ENCODE measurements around the gene TSC22D1.

Gene TSC22D1

DNA sequence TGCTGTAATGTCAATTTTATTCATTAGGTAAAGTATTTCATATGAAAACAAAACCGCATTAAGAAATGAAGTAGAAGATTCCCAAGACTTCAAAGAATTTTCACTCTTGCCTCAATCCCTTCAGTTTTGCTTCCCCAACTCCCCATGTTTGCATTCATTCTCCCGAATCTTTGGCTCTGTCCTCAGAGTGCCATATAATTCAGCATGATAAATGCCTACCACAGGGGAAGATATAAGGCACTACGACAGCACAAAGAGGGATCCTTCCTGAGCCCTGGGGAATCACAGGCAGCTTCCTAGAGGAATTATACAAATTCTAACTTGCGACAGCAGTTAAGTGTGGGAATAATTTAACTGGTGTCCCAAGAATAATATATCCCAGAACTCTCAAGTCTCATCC, 68.5 kb downstream of the TSC22D1 start:
- in situ Hi-C loops (cut with HindIII; ENCODE audit: low sequenced_read_pairs): no loop called here

DNA sequence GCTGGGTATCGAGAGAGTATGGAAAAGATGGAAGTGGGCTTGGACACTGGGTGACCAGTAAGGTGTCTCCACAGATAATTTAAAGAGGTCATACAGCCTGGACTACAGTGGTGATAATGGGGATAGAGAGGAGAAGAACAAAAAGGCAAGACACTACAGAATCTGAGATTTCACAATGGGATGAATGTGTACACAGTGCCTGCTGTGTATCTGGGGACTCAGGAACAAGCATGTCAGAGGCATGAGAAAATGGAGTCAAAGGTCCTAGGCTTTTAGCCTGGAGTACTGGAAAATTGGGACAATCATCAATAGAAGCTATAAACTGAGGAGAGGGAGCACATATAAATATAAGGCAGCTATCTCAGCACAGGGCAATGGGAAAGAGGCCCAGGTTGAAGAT, 69.4 kb downstream of the TSC22D1 start:
- in situ Hi-C loops (cut with HindIII; ENCODE audit: low sequenced_read_pairs): no loop called here

DNA sequence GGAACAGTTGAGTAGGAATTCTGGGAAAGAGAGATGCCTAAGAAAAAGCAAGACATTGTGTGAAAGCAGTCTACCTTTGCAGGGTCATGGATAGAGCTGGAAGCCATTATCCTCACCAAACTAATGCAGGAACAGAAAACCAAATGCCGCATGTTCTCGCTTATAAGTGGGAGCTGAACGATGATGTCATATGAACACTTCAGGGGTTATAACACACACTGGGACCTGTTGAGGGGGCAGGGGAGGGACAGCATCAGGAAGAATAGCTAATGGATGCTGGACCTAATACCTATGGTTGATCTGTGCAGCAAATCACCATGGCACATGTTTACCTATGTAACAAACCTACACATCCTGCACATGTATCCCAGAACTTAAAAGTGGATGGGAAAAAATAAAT, 69.9 kb downstream of the TSC22D1 start:
- in situ Hi-C loops (cut with HindIII; ENCODE audit: low sequenced_read_pairs): no loop called here

DNA sequence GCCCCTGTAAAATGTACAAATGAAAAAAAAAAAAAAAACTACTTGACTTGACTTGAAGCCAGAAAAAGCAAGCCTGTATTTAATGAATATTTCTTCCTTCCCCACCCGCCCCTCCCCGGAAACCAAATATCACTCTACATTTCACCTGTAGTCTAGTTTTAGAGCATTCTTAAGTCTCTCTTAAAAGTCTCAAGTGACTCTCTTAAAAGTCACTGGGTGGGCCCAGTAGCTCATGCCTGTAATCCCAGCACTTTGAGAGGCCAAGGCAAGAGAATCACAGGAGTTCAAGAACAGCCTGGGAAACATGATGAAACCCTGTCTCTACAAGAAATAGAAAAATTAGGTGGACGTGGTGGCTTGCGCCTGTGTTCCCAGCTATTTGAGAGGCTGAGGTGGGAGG, 72.0 kb downstream of the TSC22D1 start:
- in situ Hi-C loops (cut with HindIII; ENCODE audit: low sequenced_read_pairs): no loop called here

DNA sequence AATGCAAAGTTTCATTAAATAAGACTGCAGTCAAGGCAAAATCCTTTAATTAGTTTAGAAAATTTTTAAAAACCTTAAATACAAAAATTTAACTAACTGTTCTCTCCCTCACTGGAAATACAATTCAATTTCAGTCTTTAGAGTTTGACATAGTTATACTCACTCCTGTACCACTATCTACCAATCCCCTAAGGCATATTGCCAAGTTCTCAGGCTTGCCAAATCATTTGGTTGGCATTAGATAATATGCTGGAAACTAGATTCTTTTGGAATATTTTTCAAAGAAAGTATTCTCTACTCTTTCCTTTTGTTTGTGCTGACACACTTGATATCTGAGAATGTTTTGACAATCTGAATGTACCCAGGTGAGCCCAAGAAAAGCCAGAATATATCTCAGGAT, 77.2 kb downstream of the TSC22D1 start:
- in situ Hi-C loops (cut with HindIII; ENCODE audit: low sequenced_read_pairs): loop anchor here (25.0 kb wide), 1 partner anchor 463 kb away; no protein-coding TSS in a partner anchor

DNA sequence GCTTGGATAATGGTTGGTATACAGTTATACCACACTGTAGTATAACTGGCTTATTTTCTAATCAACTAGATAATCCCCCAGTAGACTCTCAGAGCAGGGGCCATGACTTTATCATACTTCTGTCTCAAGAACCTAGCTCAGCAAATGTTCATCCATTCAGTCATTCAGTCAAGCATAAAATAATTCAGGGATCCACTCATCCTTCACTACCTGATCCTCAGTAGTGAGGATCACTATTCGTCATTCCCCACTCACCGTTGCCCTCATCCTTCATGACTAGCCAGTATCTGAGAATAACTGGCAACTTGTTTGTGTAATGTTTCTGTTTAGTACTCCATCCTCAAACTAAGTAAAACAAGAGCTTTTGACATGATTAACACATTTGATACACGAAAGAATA, 77.6 kb downstream of the TSC22D1 start:
- in situ Hi-C loops (cut with HindIII; ENCODE audit: low sequenced_read_pairs): loop anchor here (25.0 kb wide), 1 partner anchor 464 kb away; no protein-coding TSS in a partner anchor

DNA sequence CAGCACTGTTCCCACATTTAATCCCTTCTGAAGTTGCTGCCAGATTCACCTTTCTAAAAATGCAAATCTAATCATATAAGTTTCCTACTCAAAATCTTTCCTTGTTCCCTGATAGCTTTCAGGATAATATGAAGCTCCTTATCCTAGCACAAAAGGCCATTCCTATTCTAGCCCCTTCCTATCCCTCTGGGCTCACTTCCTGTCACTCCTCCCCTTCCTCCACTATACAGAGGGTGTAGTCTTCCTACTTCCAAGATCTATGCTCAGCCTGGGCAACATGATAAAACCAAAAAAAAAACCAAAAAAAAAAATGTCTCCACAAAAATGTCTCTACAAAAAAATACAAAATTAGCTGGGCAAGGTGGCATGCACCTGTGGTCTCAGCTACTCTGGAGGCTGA, 78.3 kb downstream of the TSC22D1 start:
- in situ Hi-C loops (cut with HindIII; ENCODE audit: low sequenced_read_pairs): loop anchor here (25.0 kb wide), 1 partner anchor 464 kb away; no protein-coding TSS in a partner anchor

DNA sequence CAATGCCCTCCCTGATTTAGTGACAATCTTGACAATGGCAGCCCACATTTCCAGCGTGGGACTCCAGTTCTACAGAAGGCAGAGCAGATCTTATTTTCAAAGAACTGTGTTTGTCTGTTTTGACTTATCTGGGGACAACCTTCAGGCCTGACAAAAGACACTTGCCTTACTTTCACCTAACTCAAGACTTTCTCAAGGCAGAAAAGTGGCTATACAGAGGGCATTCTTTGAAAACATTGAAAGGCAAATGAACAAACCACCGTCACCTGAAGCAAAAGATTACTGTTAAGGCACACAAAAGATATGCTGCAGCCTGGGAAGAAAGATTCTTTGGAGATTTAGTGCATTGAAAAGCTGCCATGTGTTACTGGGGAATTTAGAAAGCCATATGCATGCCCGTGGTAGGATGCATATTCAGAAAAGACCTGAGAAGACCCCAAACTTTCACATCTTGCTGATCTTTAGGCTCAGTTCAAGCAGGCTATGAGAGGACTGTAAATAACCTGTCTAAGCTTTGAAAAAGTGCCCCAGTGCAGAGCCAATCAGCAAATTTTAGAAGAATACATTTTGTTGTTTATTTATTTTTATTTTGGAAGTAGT, 82.8 kb downstream of the TSC22D1 start:
- in situ Hi-C loops (cut with HindIII; ENCODE audit: low sequenced_read_pairs): loop anchor here (25.0 kb wide), 1 partner anchor 469 kb away; no protein-coding TSS in a partner anchor

DNA sequence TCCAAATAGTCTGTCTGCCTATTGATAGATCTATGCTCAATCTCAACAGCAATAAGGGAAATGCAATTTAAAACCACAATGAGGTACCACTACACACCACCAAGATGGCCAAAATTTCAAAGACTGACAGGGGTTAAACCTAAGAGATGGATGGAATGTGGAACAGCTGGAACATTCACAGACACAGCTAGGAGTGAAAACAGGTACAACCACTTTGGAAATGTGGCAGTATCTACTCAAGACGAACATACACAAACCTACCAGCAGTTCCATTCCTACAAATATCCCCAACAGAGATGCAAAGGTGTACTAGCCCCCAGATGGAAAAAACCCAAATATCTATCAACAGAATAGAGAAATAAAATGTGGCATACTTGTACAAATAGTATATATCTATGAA, 86.4 kb downstream of the TSC22D1 start:
- in situ Hi-C loops (cut with HindIII; ENCODE audit: low sequenced_read_pairs): loop anchor here (25.0 kb wide), 1 partner anchor 473 kb away; no protein-coding TSS in a partner anchor

DNA sequence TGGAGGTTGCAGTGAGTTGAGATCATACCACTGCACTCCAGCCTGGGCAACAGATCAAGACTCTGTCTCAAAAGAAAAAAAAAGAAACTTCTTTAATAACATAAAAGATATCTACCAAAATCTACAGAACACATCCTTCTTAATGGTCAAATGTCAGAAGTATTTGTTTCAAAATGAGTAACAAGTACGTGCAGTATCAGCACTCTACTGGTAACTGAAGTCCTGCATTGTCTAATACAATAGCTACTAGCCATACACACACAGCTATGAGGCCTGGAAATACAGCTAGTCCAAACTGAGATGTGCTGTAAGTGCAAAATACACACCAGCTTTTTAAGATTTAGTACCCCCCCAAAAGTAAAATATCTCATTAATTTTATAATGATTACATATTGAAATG, 88.1 kb downstream of the TSC22D1 start:
- in situ Hi-C loops (cut with HindIII; ENCODE audit: low sequenced_read_pairs): loop anchor here (25.0 kb wide), 1 partner anchor 474 kb away; no protein-coding TSS in a partner anchor

DNA sequence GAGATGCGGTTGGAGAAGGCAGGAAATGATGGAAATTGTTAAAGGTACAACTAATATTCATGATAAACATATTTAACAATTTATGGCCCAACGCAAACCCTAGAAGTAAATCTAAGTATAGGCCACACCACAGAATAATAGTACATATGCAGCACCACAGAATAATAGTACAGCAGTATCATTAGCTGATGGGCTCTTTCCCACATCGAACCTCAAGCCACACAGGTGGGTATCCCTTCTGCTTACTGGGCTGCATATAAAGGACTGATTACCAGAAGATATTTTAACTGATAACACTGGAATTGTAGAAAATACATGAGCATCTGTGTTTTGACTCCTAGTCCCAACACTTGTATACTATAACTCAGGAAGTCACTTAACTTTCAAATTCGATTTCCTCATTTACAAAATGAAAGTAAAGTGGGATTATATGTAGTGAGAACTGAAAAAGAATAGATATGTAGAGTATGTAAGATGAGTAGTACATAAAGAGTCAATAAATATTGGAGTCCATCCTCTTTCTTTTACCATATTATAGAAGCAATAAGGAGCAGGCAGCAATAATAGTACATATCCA, 91.5 kb downstream of the TSC22D1 start:
- in situ Hi-C loops (cut with HindIII; ENCODE audit: low sequenced_read_pairs): loop anchor here (25.0 kb wide), 1 partner anchor 478 kb away; no protein-coding TSS in a partner anchor

DNA sequence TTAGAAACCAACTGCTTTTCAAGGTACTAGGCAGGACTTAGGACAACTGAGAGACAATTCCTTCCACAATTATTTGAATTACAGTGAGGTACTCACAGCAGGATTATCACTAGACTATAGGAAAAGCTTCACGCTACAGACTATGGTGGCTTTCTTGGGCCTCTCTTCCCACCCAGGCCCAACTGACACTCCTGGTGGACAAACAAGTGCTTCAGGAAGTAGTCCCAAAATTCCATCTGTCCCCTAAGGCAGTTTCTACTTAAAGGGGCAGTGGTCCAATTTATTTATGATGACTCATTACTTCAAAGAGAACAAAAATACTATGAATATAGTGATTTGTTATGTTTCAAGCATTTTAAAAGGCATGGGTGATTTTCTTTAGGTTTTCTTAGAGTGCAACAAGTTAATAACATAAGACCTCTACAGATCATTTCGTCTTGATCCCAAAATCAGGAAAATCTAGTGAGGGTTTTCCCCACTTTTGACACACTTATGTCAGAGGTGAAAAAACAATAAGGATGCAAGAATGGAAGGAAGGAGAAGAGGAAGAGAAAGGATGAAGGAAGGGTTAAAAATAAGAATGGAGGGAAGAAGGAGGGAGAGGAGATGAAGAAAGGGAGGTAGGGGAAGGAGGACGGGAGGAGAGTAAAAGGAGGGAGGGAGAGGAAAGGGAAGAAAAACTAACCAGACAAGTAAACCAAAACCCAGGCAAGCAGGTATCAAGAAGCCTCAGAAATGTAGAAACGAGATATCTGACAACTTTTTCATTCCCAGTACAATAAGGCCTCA, 101.8 kb downstream of the TSC22D1 start:
- in situ Hi-C loops (cut with HindIII; ENCODE audit: low sequenced_read_pairs): loop anchor here (25.0 kb wide), 1 partner anchor 437 kb away; no protein-coding TSS in a partner anchor

DNA sequence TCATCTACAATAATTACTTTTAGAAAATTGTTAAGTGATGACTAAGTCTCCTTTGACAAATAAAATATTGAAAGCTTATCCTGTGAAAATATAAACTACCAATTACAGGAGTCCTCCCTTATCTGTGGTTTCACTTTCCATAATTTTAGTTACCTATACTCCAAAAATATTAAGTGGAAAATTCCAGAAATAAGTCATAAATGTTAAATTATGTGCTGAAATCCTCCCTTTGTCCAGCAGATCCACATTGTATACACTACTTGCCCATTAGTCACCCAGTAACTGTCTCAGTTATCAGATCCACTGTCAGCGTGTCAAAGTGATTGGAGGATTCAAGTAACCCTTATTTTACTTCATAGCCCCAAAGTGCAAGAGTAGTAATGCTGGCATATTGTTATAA, 104.4 kb downstream of the TSC22D1 start:
- in situ Hi-C loops (cut with HindIII; ENCODE audit: low sequenced_read_pairs): loop anchor here (25.0 kb wide), 1 partner anchor 434 kb away; no protein-coding TSS in a partner anchor

DNA sequence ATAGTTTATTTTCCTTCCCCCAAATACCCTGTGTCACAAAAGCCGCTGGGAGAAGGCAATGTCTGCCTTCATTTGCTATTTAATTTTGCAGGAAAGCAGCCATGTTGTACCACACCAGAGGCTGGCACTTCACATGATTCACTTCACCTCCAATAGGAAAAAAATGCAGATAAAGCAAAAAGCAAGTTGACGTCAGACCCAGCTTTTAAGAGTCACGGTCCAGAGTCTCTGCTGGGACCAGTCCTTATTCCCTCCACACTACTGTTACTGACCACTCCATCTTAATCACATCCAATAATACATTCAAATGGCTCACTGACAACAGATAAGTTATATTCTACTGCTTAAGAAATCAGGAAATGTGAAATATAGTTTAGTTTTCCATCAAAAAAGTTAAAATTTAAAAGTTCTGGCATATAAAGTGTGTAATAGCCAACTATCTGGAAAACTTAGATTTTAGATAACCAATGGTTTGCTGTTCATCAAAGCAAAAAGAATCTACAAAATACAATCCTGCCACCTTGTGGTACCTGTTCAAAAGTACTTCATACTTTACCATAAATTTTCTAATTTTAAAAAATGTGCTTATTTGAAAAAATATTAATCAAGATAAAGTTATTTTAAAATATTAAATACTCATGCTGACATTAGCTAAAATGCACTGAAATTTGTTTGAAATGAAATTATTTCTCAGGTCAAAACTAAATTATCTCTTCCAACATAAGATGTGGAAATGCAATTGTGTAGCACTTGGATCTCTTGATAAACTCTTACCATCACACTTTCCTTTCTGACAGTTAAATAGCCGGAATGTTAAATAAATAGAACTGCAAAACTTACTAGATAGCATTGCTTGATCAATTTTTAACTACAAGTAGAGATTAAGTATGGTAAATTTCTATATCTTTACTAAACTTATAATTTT, 105.2 kb downstream of the TSC22D1 start:
- in situ Hi-C loops (cut with HindIII; ENCODE audit: low sequenced_read_pairs): loop anchor here (25.0 kb wide), 1 partner anchor 434 kb away; no protein-coding TSS in a partner anchor

DNA sequence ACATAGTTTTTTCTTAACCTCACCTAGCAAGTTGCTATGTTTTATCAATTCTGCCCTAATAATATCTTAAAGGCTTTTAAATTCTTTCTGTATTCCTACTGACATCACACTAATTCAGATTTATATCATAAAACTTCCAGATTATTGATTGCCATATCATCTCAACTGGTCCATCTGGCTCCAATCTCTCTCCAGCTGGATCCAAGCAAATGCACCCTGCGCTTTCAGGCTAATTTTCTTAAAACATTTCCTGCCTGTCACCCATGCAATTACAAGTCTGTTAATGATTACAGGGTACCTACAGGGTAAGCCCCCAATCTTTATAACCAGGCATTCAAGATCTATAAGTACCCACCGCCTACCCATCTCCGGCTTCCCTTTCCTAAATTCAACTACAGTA, 107.3 kb downstream of the TSC22D1 start:
- in situ Hi-C loops (cut with HindIII; ENCODE audit: low sequenced_read_pairs): loop anchor here (25.0 kb wide), 1 partner anchor 432 kb away; no protein-coding TSS in a partner anchor

DNA sequence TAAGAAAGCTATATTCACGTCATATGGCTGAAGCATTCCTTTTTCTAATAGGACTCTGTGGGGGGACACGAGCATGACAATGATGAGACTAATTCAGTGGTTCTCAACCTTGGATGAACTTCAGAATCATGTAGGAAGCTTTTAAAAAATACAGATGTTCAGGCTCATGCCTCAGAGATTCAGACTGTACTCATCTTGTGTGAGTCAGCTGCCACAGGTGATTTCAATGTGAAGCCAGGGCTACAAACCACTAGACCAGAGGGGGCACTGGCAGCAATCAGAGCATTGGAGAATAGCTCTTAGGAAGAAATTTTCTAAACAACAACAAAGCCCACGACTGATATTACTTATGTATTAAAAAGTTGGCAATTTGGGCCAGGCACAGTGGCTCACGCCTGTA, 110.8 kb downstream of the TSC22D1 start:
- in situ Hi-C loops (cut with HindIII; ENCODE audit: low sequenced_read_pairs): loop anchor here (25.0 kb wide), 1 partner anchor 428 kb away; no protein-coding TSS in a partner anchor

DNA sequence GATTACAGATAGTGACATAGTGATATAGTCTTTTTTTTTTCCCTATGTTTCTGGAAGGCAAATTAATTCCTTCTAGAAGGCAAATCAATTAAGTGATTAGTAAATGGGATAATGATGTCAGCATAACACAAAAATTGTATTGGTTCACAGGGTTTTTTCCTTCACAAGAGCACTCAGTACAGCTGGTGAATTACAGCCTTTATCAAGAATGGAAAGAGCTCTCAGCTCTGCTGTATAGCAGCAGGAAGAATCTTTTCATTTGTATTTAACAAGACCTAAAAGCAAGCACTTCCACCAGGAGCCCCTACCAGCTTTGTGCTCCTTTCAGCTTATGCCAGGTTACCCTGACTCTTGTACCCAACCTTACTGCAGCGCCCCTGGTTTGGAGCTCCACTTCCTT, 111.7 kb downstream of the TSC22D1 start:
- in situ Hi-C loops (cut with HindIII; ENCODE audit: low sequenced_read_pairs): loop anchor here (25.0 kb wide), 1 partner anchor 427 kb away; no protein-coding TSS in a partner anchor

DNA sequence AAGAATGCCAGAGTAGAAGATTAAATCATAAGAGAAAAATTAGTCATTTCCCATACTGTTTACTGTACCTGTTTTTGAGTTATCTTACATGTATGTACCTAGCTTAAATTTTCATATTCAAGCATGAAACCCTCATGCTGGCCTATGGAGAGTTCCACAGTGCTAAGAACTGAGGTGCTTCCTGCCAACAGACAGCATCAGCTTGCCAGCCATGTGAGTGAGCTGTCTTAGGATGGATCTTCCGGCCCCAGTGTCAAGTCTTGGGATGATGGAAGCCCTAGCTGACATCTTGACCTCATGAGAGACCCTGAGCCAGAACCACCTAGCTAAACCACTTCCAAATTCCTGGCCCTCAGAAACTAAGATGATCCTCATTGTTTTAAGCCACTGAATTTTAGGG, 112.4 kb downstream of the TSC22D1 start:
- in situ Hi-C loops (cut with HindIII; ENCODE audit: low sequenced_read_pairs): loop anchor here (25.0 kb wide), 1 partner anchor 426 kb away; no protein-coding TSS in a partner anchor

DNA sequence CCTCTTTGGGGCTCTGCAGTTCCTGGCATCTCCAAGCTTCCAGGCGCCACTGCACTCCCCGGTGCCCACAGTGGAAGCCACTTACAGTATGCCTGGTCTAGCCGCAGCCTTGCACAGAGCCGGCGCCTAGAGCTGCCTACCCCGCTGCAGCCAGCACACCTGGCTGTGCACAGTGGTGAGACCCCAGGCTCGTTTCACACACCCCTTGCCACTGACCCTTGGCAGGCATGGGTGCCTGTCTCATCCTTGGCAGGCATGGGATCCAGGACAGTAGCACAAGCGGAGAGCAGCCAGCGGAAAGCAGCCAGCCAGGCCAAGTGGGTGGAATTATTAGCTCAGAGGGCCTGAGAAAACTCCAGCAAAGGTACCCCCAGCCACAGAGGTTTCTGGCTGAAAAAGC, 116.5 kb downstream of the TSC22D1 start:
- in situ Hi-C loops (cut with HindIII; ENCODE audit: low sequenced_read_pairs): loop anchor here (25.0 kb wide), 1 partner anchor 422 kb away; no protein-coding TSS in a partner anchor

All from endothelial cell of hepatic sinusoid (primary cell).